Activated CD4-positive, alpha-beta T cell treated with anti-CD3 and anti-CD28 coated beads, Interleukin-2, amount 10 ng/mL, durations not matched to agents 24 days and 14 days (primary cell): ENCODE measurements around the gene DLGAP1. TPM values are rescaled to one million over a fixed set of nuclear protein-coding genes. Genes with fewer than 3 reads are reported as not detected.

Source experiments
- DNase-seq: peaks from one replicate; pipeline ENCODE4 v3.0.0; 2022
- H3K27ac Mint-ChIP-seq: one replicate; pipeline ENCODE4 v1.8.0; 2022; ENCODE audit warnings: mild to moderate bottlenecking, mixed read lengths
- H3K27me3 Mint-ChIP-seq: one replicate; pipeline ENCODE4 v1.8.0; 2022; ENCODE audit warnings: mixed read lengths
- H3K36me3 Mint-ChIP-seq: one replicate; pipeline ENCODE4 v1.8.0; 2022; ENCODE audit warnings: low read depth, mild to moderate bottlenecking, mixed read lengths
- H3K4me1 Mint-ChIP-seq: one replicate; pipeline ENCODE4 v1.8.0; 2021; ENCODE audit warnings: mixed read lengths
- H3K4me3 Mint-ChIP-seq: one replicate; pipeline ENCODE4 v1.8.0; 2022; ENCODE audit warnings: mild to moderate bottlenecking, moderate library complexity, mixed read lengths
- H3K9me3 Mint-ChIP-seq: one replicate; pipeline ENCODE4 v1.8.0; 2021; ENCODE audit warnings: mixed read lengths
- intact Hi-C: fragments of 100-400 bp; cut with micrococcal nuclease; formaldehyde crosslinking; loops from one replicate; pipeline ENCODE4 v1.15.1; 2023
- total RNA-seq: library from RNA; stranded (reverse); gene quantifications from 2 replicates; pipeline ENCODE4 v1.2.3, GENCODE V29; 2022

The DLGAP1 gene
- total RNA-seq, 1 donor from 2014 or later = 1.5 TPM

DNA sequence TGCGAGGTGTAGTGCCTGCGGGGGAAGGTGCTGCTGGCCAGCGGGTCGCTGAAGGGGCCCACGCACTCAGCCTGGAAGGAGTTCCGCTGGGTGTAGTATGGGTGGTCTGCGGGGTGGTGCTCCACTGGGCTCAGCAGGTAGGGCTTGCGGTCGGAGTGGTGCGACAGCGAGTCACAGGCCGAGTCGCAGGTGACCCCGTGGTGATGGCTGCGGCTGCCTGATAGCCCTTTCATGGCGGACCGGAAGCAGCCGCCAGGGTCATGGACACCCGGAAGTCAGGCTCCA, 575.3 kb downstream of the DLGAP1 start:
- peaks cover 10% of the 10 kb centered on the region for H3K27me3 Mint-ChIP-seq
- H3K9me3 Mint-ChIP-seq = no peaks in the 10 kb centered on the region
- no peaks in the 10 kb centered on the region for H3K36me3 Mint-ChIP-seq
- intact Hi-C loops = no loop called here
- H3K4me3 Mint-ChIP-seq = no peak overlapping the region
- no peak overlapping the region for H3K27ac Mint-ChIP-seq
- DNase-seq = no peak
- no peaks in the 10 kb centered on the region for H3K4me1 Mint-ChIP-seq

GRCh38 chr18:3879114-3879835, 575.8 kb downstream of the DLGAP1 start:
- no peak for DNase-seq
- intact Hi-C loops = no loop called here
- no peak overlapping the region for H3K27ac Mint-ChIP-seq
- H3K4me3 Mint-ChIP-seq = no peak overlapping the region
- no peaks in the 10 kb centered on the region for H3K9me3 Mint-ChIP-seq
- H3K36me3 Mint-ChIP-seq = no peaks in the 10 kb centered on the region
- H3K27me3 Mint-ChIP-seq = peaks cover 12% of the 10 kb centered on the region
- no peaks in the 10 kb centered on the region for H3K4me1 Mint-ChIP-seq

DNA sequence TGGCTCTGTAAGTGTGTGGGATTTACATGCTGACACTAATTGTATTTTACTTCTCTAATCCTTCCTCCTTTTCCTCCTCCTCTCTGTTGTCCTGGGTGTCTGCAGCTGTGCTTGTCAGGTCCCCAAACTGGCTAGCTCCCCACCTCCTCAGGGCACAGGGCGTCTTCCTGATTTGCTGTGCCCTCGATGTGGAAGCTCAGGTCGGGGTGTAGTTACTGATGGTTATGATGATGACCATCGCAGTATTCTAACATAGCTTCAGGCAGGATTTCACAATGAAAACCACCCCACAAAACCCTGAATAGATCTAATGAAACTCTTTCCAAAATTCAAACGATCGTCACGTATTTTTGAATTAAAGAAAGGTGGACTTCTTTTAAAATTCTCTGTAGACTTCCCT, 576.7 kb downstream of the DLGAP1 start:
- Mint-ChIP-seq H3K27me3 (peaks cover 20% of the 10 kb centered on the region), H3K4me1 (no peaks in the 10 kb centered on the region), H3K9me3 (no peaks in the 10 kb centered on the region), H3K4me3 (no peak overlapping the region), H3K27ac (no peak overlapping the region), H3K36me3 (no peaks in the 10 kb centered on the region)
- intact Hi-C loops = no loop called here
- no peak for DNase-seq

- H3K36me3 Mint-ChIP-seq = no peaks in the 10 kb centered on the region
- H3K9me3 Mint-ChIP-seq = no peaks in the 10 kb centered on the region
- H3K27ac Mint-ChIP-seq = no peak overlapping the region
- intact Hi-C loops = no loop called here
- no peak for DNase-seq
- H3K4me1 Mint-ChIP-seq = no peaks in the 10 kb centered on the region
- H3K27me3 Mint-ChIP-seq = peaks cover 21% of the 10 kb centered on the region
- H3K4me3 Mint-ChIP-seq = no peak overlapping the region
Measured at GRCh38 chr18:3877678-3878077, 577.4 kb downstream of the DLGAP1 start.

GRCh38 chr18:3875961-3876360, 579.1 kb downstream of the DLGAP1 start:
- Mint-ChIP-seq H3K4me1 (no peaks in the 10 kb centered on the region), H3K36me3 (no peaks in the 10 kb centered on the region), H3K9me3 (no peaks in the 10 kb centered on the region), H3K4me3 (no peak overlapping the region), H3K27me3 (peaks cover 26% of the 10 kb centered on the region), H3K27ac (no peak overlapping the region)
- DNase-seq = no peak
- intact Hi-C loops = no loop called here

- no peak for DNase-seq
- no peaks in the 10 kb centered on the region for H3K36me3 Mint-ChIP-seq
- intact Hi-C loops = no loop called here
- H3K27me3 Mint-ChIP-seq = peaks cover 27% of the 10 kb centered on the region
- no peaks in the 10 kb centered on the region for H3K4me1 Mint-ChIP-seq
- no peaks in the 10 kb centered on the region for H3K9me3 Mint-ChIP-seq
- no peak overlapping the region for H3K4me3 Mint-ChIP-seq
- H3K27ac Mint-ChIP-seq = no peak overlapping the region
Measured at GRCh38 chr18:3875376-3875775, 579.7 kb downstream of the DLGAP1 start.

DNA sequence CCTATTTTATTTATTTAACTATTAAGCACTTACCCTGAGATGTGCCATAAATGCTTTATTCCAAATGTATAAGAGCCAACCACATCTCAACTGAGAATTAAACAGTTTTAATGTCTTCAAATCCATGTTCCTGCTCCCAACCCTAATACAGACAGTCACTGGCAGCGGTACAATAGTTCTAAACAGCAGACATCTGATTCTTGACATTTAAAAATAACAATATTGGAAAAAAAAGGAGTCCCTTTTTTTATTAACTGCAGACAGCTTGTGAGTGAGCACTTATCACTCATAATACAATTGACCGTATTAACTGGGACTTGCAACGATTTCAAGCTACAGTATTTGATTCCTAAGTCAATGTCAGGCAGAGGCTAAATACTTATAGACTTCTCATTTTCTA, 580.5 kb downstream of the DLGAP1 start:
- H3K27me3 Mint-ChIP-seq = peaks cover 27% of the 10 kb centered on the region
- H3K36me3 Mint-ChIP-seq = no peaks in the 10 kb centered on the region
- DNase-seq = no peak
- intact Hi-C loops = no loop called here
- H3K9me3 Mint-ChIP-seq = no peaks in the 10 kb centered on the region
- H3K4me3 Mint-ChIP-seq = no peak overlapping the region
- H3K27ac Mint-ChIP-seq = no peak overlapping the region
- no peaks in the 10 kb centered on the region for H3K4me1 Mint-ChIP-seq

- Mint-ChIP-seq H3K4me3 (no peak overlapping the region), H3K27me3 (peaks cover 27% of the 10 kb centered on the region), H3K9me3 (no peaks in the 10 kb centered on the region), H3K4me1 (no peaks in the 10 kb centered on the region), H3K36me3 (no peaks in the 10 kb centered on the region), H3K27ac (no peak overlapping the region)
- no peak for DNase-seq
- intact Hi-C loops = no loop called here
Measured at GRCh38 chr18:3874125-3874524, 581.0 kb downstream of the DLGAP1 start.

GRCh38 chr18:3873698-3874097, 581.4 kb downstream of the DLGAP1 start:
- Mint-ChIP-seq H3K36me3 (no peaks in the 10 kb centered on the region), H3K4me1 (no peaks in the 10 kb centered on the region), H3K9me3 (no peaks in the 10 kb centered on the region), H3K4me3 (no peak overlapping the region), H3K27me3 (peaks cover 27% of the 10 kb centered on the region), H3K27ac (no peak overlapping the region)
- intact Hi-C loops = no loop called here
- DNase-seq = peak; percentile 8

DNA sequence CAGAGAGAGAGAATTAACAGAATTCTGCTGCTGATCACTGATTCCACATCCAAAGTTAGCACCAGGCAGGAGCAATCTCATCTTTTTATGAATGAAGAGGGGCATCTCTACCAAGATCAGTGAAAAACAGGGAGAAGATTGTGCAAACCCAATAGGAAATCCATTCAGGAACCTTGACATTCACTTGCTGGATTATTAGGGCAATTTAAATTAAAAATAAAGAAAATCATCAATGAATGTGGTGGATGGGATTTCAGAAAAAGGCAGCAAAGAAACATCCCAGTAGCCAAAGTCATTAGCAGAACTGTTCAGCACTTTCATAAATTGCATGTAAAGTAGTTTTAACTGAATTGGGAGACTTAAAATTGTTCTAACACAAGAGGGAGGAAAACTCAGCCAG, 581.9 kb downstream of the DLGAP1 start:
- intact Hi-C loops = no loop called here
- H3K4me3 Mint-ChIP-seq = no peak overlapping the region
- no peak for DNase-seq
- H3K9me3 Mint-ChIP-seq = no peaks in the 10 kb centered on the region
- H3K4me1 Mint-ChIP-seq = no peaks in the 10 kb centered on the region
- H3K27ac Mint-ChIP-seq = no peak overlapping the region
- H3K36me3 Mint-ChIP-seq = no peaks in the 10 kb centered on the region
- peaks cover 27% of the 10 kb centered on the region for H3K27me3 Mint-ChIP-seq

- Mint-ChIP-seq H3K9me3 (no peaks in the 10 kb centered on the region), H3K4me3 (no peak overlapping the region), H3K36me3 (no peaks in the 10 kb centered on the region), H3K27me3 (peaks cover 27% of the 10 kb centered on the region), H3K4me1 (no peaks in the 10 kb centered on the region), H3K27ac (no peak overlapping the region)
- DNase-seq = peak; percentile 14
- intact Hi-C loops = no loop called here
Measured at GRCh38 chr18:3872641-3873040, 582.5 kb downstream of the DLGAP1 start.

GRCh38 chr18:3871687-3872086, 583.4 kb downstream of the DLGAP1 start:
- Mint-ChIP-seq H3K36me3 (no peaks in the 10 kb centered on the region), H3K9me3 (no peaks in the 10 kb centered on the region), H3K4me3 (no peak overlapping the region), H3K27ac (no peak overlapping the region), H3K27me3 (peaks cover 25% of the 10 kb centered on the region), H3K4me1 (no peaks in the 10 kb centered on the region)
- intact Hi-C loops = no loop called here
- DNase-seq = no peak

DNA sequence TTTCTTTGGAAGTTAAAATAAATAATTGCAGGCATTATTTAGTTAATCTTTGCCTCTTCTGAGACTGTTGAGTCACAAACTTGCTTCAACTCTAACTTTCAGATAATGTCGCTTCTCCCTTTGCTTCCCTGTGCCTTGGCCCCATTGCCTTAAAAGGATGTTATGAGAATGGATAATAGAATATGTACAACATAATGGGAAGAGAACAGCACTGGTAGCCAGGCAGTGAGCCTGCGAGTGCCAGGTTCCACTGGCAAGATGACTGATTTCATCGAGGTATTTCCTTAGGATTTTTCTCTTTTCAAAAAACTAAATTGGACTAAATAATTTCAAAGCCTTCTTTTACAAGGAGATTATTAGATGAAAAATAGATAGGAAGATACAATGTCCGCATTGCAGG, 584.2 kb downstream of the DLGAP1 start:
- Mint-ChIP-seq H3K4me3 (no peak overlapping the region), H3K27ac (no peak overlapping the region), H3K9me3 (no peaks in the 10 kb centered on the region), H3K36me3 (no peaks in the 10 kb centered on the region), H3K27me3 (peaks cover 19% of the 10 kb centered on the region), H3K4me1 (no peaks in the 10 kb centered on the region)
- DNase-seq = no peak
- intact Hi-C loops = no loop called here

GRCh38 chr18:3869848-3870247, 585.3 kb downstream of the DLGAP1 start:
- peaks cover 17% of the 10 kb centered on the region for H3K27me3 Mint-ChIP-seq
- no peaks in the 10 kb centered on the region for H3K9me3 Mint-ChIP-seq
- H3K36me3 Mint-ChIP-seq = no peaks in the 10 kb centered on the region
- no peak overlapping the region for H3K4me3 Mint-ChIP-seq
- intact Hi-C loops = no loop called here
- no peak for DNase-seq
- H3K27ac Mint-ChIP-seq = no peak overlapping the region
- no peaks in the 10 kb centered on the region for H3K4me1 Mint-ChIP-seq

DNA sequence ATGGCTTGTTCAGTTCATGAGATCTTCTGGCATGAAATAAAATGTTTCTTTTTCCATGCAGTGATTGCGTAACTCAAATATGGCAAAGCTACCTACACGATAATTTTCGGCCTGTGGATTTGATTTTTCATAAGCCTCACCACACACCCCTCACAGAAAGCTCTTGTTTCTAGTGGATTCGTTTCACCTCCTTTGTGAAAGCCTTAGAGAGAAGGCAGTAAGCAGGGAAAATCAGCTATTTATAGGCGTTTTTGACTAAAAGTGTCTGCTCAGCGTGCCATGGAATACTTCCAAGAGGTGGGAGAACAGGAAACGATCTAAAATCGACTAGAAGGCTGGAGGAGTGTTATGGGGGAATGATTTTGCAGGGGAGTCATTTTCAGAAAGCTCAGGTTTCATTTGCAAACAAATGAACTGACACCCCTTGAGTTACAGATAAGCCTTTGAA, 587.2 kb downstream of the DLGAP1 start:
- intact Hi-C loops = no loop called here
- peaks cover 15% of the 10 kb centered on the region for H3K27me3 Mint-ChIP-seq
- H3K4me3 Mint-ChIP-seq = no peak overlapping the region
- H3K9me3 Mint-ChIP-seq = no peaks in the 10 kb centered on the region
- no peaks in the 10 kb centered on the region for H3K36me3 Mint-ChIP-seq
- no peaks in the 10 kb centered on the region for H3K4me1 Mint-ChIP-seq
- DNase-seq = no peak
- no peak overlapping the region for H3K27ac Mint-ChIP-seq
